ENCODE results near the gene TCEAL3. TPM values are rescaled to one million over a fixed set of nuclear protein-coding genes. Genes with fewer than 3 reads are reported as not detected.
"Not testable (repeated sequence)": the region's sequence is repeated elsewhere in the genome, so short reads cannot be mapped to it uniquely, and the experiment has no call there.

Gene TCEAL3
- total and polyA plus RNA-seq, 10 of the 15 experiments (the other 5 are each of a cell fraction or from before 2014, with no cell fraction given), result 0.98 to 19.0 (median 11.7) TPM

DNA sequence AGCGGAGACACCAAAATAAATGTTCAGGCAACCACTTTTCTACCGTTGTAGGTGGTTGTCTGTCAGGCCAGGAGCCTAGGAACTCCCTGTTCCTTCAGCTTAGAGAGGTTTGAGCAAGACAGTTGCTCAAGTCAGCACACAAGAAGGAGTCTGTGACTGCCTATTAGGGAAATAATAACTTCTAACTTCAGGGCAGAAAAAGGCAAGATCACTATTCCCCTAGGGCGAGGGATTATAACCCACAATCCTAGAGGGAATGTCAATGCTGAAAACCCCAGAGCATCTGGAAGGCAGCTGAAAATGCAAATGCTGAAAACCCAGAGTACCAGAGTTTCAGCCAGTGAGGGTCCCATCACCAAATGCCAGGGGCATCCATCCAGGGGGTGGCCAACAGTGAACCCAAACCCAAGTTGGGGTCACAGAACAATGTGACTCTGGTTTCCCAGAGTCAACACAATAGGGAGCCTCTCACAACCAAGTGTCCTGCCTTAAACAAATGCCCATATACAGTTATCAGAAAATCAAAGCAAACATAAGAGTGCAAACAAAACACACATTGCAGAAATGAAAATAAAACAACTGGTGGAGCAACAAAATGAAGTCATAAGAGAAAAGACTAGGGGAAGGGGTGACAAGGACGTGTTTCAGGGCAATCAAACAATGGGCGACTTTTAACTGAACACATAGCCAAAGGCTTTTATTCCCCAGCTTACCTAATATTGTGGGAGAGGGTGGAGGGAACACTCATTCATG is 51.1 kb downstream of the TCEAL3 start:
- ATAC-seq (no peak), FAIRE-seq (no peak)
- CTCF ChIA-PET, result interaction anchor here (0.7 kb wide), 1 partner anchor 10 kb away, joined by 3 read pairs; no protein-coding TSS in a partner anchor

DNA sequence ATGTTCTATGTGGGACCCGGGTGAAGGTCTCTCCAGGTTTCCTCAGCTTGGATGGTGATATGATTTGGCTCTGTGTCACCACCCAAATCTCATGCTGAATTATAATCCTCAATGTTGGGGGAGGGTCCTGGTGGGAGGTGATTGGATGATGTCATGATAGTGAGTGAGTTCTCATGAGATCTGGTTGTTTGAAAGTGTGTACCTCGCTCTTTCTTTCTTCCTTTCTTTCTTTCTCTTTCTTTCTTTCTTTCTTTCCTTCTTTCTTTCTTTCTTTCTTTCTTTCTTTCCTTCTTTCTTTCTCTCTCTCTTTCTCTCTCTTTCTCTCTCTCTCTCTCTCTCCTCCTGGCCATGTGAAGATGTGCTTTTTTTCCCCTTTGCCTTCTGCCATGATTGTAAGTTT is 51.7 kb downstream of the TCEAL3 start:
- FAIRE-seq, result not testable (repeated sequence)
- CTCF ChIA-PET, result interaction anchor here (0.7 kb wide), 1 partner anchor 10 kb away, joined by 3 read pairs; no protein-coding TSS in a partner anchor

More for the DNA sequence above, 51.1 kb downstream of the TCEAL3 start:
- no peaks in the 10 kb centered on the region for H3K27me3 ChIP-seq (replicated peaks in 1 of 2; ENCODE audit: control insufficient read depth in 2 of 2, insufficient read depth in 2 of 2, low read length in 1 of 2)
- in situ Hi-C loops (cut with MboI) (no loop called here), intact Hi-C loops (cut with micrococcal nuclease; ENCODE audit: unreplicated experiment) (no loop called here)
- ChIA-PET SMC1A (ENCODE audit: uncharacterized antibody, unreplicated experiment) (no interaction called here), POLR2A (no interaction called here), RAD21 (ENCODE audit: unreplicated experiment) (no interaction called here)
- no peaks in the 10 kb centered on the region for H3K79me2 ChIP-seq (ENCODE audit: control insufficient read depth, insufficient read depth, low read length)
- no peak overlapping the region for H2AFZ ChIP-seq (ENCODE audit: control insufficient read depth, low read depth, low read length)
- H4K20me1 ChIP-seq (ENCODE audit: control insufficient read depth, insufficient read depth), result no peaks in the 10 kb centered on the region
- no peak overlapping the region for H3K9ac ChIP-seq (ENCODE audit: control insufficient read depth, insufficient read depth, low read length)
- H3K27ac ChIP-seq (ENCODE audit: control insufficient read depth, insufficient read depth), result no peak overlapping the region
- H3K4me2 ChIP-seq (ENCODE audit: control insufficient read depth, insufficient read depth), result no peak overlapping the region
- H3K4me3 ChIP-seq, result no peak overlapping the region
- BruUV-seq (replicated peaks), result no TSS peak
- TF ChIP-seq NFXL1 (IDR thresholded peaks at IDR 0.05; ENCODE audit: borderline replicate concordance), result no peak
- 0% methylated on average over 5 of the region's 5 CpGs for WGBS (ENCODE audit: insufficient coverage, insufficient replicate concordance, low lambda C conversion rate, missing lambda C conversion rate)
- H3K4me1 ChIP-seq (ENCODE audit: control insufficient read depth, insufficient read depth, low read length), result no peaks in the 10 kb centered on the region
- no peaks in the 10 kb centered on the region for H3K9me3 ChIP-seq (replicated peaks; ENCODE audit: control insufficient read depth, insufficient read depth, low read length)
- no peaks in the 10 kb centered on the region for H3K36me3 ChIP-seq (ENCODE audit: control insufficient read depth in 2 of 2, insufficient read depth in 2 of 2, low read length in 1 of 2)
- no peak for DNase-seq (ENCODE audit: low read depth, low spot score)

More for the DNA sequence above, 51.7 kb downstream of the TCEAL3 start:
- ATAC-seq; H3K4me3 ChIP-seq; in situ Hi-C loops (cut with MboI); H2AFZ ChIP-seq (ENCODE audit: control insufficient read depth, low read depth, low read length); H3K4me1 ChIP-seq (ENCODE audit: control insufficient read depth, insufficient read depth, low read length); RAD21 ChIA-PET (ENCODE audit: unreplicated experiment); BruUV-seq (replicated peaks); H3K36me3 ChIP-seq (ENCODE audit: control insufficient read depth in 2 of 2, insufficient read depth in 2 of 2, low read length in 1 of 2); H3K27ac ChIP-seq (ENCODE audit: control insufficient read depth, insufficient read depth); H4K20me1 ChIP-seq (ENCODE audit: control insufficient read depth, insufficient read depth); H3K27me3 ChIP-seq (replicated peaks in 1 of 2; ENCODE audit: control insufficient read depth in 2 of 2, insufficient read depth in 2 of 2, low read length in 1 of 2); intact Hi-C loops (cut with micrococcal nuclease; ENCODE audit: unreplicated experiment); H3K4me2 ChIP-seq (ENCODE audit: control insufficient read depth, insufficient read depth); DNase-seq (ENCODE audit: low read depth, low spot score); H3K9ac ChIP-seq (ENCODE audit: control insufficient read depth, insufficient read depth, low read length); SMC1A ChIA-PET (ENCODE audit: uncharacterized antibody, unreplicated experiment); H3K9me3 ChIP-seq (replicated peaks; ENCODE audit: control insufficient read depth, insufficient read depth, low read length); H3K79me2 ChIP-seq (ENCODE audit: control insufficient read depth, insufficient read depth, low read length); POLR2A ChIA-PET: not testable (repeated sequence)
- 38% methylated on average over 2 of the region's 2 CpGs for WGBS (ENCODE audit: insufficient coverage, insufficient replicate concordance, low lambda C conversion rate, missing lambda C conversion rate)

Other genes with a start within 250 kb of the TCEAL3 start
Only the 7 nearest of the 8 such genes appear.
- 0.17 and 0.38 TPM in 2 replicates for gene RAB40A, start 88.5 kb upstream of the TCEAL3 start, total RNA-seq (2014; rRNA removed)
- 0.23 and 0.27 TPM in 2 replicates for gene RAB40A, start 88.5 kb upstream of the TCEAL3 start, total RNA-seq (2014; rRNA removed; fragmentation: Illumina TruSeq; extraction: Trizol)
- 0.08 and 0.26 TPM in 2 replicates for gene RAB40A, start 88.5 kb upstream of the TCEAL3 start, total RNA-seq (2021)
- gene RAB40A, start 88.5 kb upstream of the TCEAL3 start, polyA plus RNA-seq (2011; rRNA removed), result 0.19 and 0.35 TPM in 2 replicates
- gene RAB40A, start 88.5 kb upstream of the TCEAL3 start, polyA plus RNA-seq (2014; fragmentation: Illumina TruSeq; extraction: Trizol), result 0.10 and 0.33 TPM in 2 replicates
- gene RAB40A, start 88.5 kb upstream of the TCEAL3 start, polyA plus RNA-seq (2014; fragmentation: Nextera tagmentation; extraction: Ambion mirVana), result under 1 TPM; 0.16 to 0.35 TPM
- 0.24 and 0.38 TPM in 2 replicates for gene RAB40A, start 88.5 kb upstream of the TCEAL3 start, polyA plus RNA-seq (2014; rRNA removed)
- gene RAB40A, start 88.5 kb upstream of the TCEAL3 start, polyA plus RNA-seq (2016; fragmentation: Nextera tagmentation; extraction: Ambion mirVana), result under 1 TPM; 0.30 to 0.42 TPM
- 14.1 and 19.6 TPM in 2 replicates for gene TCEAL4, start 22.4 kb upstream of the TCEAL3 start, total RNA-seq (2014; rRNA removed)
- gene TCEAL4, start 22.4 kb upstream of the TCEAL3 start, total RNA-seq (2014; rRNA removed; fragmentation: Illumina TruSeq; extraction: Trizol), result 46.4 and 48.0 TPM in 2 replicates
- gene TCEAL4, start 22.4 kb upstream of the TCEAL3 start, total RNA-seq (2021), result 20.1 and 20.9 TPM in 2 replicates
- gene TCEAL4, start 22.4 kb upstream of the TCEAL3 start, polyA plus RNA-seq (2011; rRNA removed), result 9.6 and 13.4 TPM in 2 replicates
- 63.8 and 85.0 TPM in 2 replicates for gene TCEAL4, start 22.4 kb upstream of the TCEAL3 start, polyA plus RNA-seq (2014; fragmentation: Illumina TruSeq; extraction: Trizol)
- 10 to 100 TPM; 34.8 to 59.9 TPM for gene TCEAL4, start 22.4 kb upstream of the TCEAL3 start, polyA plus RNA-seq (2014; fragmentation: Nextera tagmentation; extraction: Ambion mirVana)
- 21.5 and 30.7 TPM in 2 replicates for gene TCEAL4, start 22.4 kb upstream of the TCEAL3 start, polyA plus RNA-seq (2014; rRNA removed)
- gene TCEAL4, start 22.4 kb upstream of the TCEAL3 start, polyA plus RNA-seq (2016; fragmentation: Nextera tagmentation; extraction: Ambion mirVana), result 10 to 100 TPM; 31.5 to 32.8 TPM
- 14.0 and 17.5 TPM in 2 replicates for gene TCEAL1, start 21.0 kb downstream of the TCEAL3 start, total RNA-seq (2014; rRNA removed)
- 16.3 and 17.0 TPM in 2 replicates for gene TCEAL1, start 21.0 kb downstream of the TCEAL3 start, total RNA-seq (2014; rRNA removed; fragmentation: Illumina TruSeq; extraction: Trizol)
- 10.1 and 12.5 TPM in 2 replicates for gene TCEAL1, start 21.0 kb downstream of the TCEAL3 start, total RNA-seq (2021)
- 15.7 and 25.7 TPM in 2 replicates for gene TCEAL1, start 21.0 kb downstream of the TCEAL3 start, polyA plus RNA-seq (2011; rRNA removed)
- gene TCEAL1, start 21.0 kb downstream of the TCEAL3 start, polyA plus RNA-seq (2014; fragmentation: Illumina TruSeq; extraction: Trizol), result 20.4 and 20.5 TPM in 2 replicates
- 10 to 100 TPM; 19.0 to 24.3 TPM for gene TCEAL1, start 21.0 kb downstream of the TCEAL3 start, polyA plus RNA-seq (2014; fragmentation: Nextera tagmentation; extraction: Ambion mirVana)
- gene TCEAL1, start 21.0 kb downstream of the TCEAL3 start, polyA plus RNA-seq (2014; rRNA removed), result 16.6 and 16.7 TPM in 2 replicates
- gene TCEAL1, start 21.0 kb downstream of the TCEAL3 start, polyA plus RNA-seq (2016; fragmentation: Nextera tagmentation; extraction: Ambion mirVana), result 10 to 100 TPM; 20.9 to 21.4 TPM
- gene MORF4L2, start 78.7 kb downstream of the TCEAL3 start, total RNA-seq (2014; rRNA removed), result 121 and 154 TPM in 2 replicates
- 188 and 189 TPM in 2 replicates for gene MORF4L2, start 78.7 kb downstream of the TCEAL3 start, total RNA-seq (2014; rRNA removed; fragmentation: Illumina TruSeq; extraction: Trizol)
- 154 and 167 TPM in 2 replicates for gene MORF4L2, start 78.7 kb downstream of the TCEAL3 start, total RNA-seq (2021)
- 246 and 326 TPM in 2 replicates for gene MORF4L2, start 78.7 kb downstream of the TCEAL3 start, polyA plus RNA-seq (2011; rRNA removed)
- 311 and 381 TPM in 2 replicates for gene MORF4L2, start 78.7 kb downstream of the TCEAL3 start, polyA plus RNA-seq (2014; fragmentation: Illumina TruSeq; extraction: Trizol)
- gene MORF4L2, start 78.7 kb downstream of the TCEAL3 start, polyA plus RNA-seq (2014; fragmentation: Nextera tagmentation; extraction: Ambion mirVana), result 100 to 1,000 TPM; 118 to 235 TPM
- 119 and 150 TPM in 2 replicates for gene MORF4L2, start 78.7 kb downstream of the TCEAL3 start, polyA plus RNA-seq (2014; rRNA removed)
- gene MORF4L2, start 78.7 kb downstream of the TCEAL3 start, polyA plus RNA-seq (2016; fragmentation: Nextera tagmentation; extraction: Ambion mirVana), result 100 to 1,000 TPM; 210 to 215 TPM
- not detected in 2 replicates for gene TMEM31, start 102.9 kb downstream of the TCEAL3 start, total RNA-seq (2014; rRNA removed)
- gene TMEM31, start 102.9 kb downstream of the TCEAL3 start, total RNA-seq (2014; rRNA removed; fragmentation: Illumina TruSeq; extraction: Trizol), result not detected in 2 replicates
- gene TMEM31, start 102.9 kb downstream of the TCEAL3 start, total RNA-seq (2021), result not detected in 2 replicates
- gene TMEM31, start 102.9 kb downstream of the TCEAL3 start, polyA plus RNA-seq (2011; rRNA removed), result 0.13 TPM in 1 of 2 replicates, not detected in the other
- gene TMEM31, start 102.9 kb downstream of the TCEAL3 start, polyA plus RNA-seq (2014; fragmentation: Illumina TruSeq; extraction: Trizol), result 0.18 TPM in 1 of 2 replicates, not detected in the other
- not detected for gene TMEM31, start 102.9 kb downstream of the TCEAL3 start, polyA plus RNA-seq (2014; fragmentation: Nextera tagmentation; extraction: Ambion mirVana)
- not detected in 2 replicates for gene TMEM31, start 102.9 kb downstream of the TCEAL3 start, polyA plus RNA-seq (2014; rRNA removed)
- not detected for gene TMEM31, start 102.9 kb downstream of the TCEAL3 start, polyA plus RNA-seq (2016; fragmentation: Nextera tagmentation; extraction: Ambion mirVana)
- gene PLP1, start 168.9 kb downstream of the TCEAL3 start, total RNA-seq (2014; rRNA removed), result not detected in 2 replicates
- gene PLP1, start 168.9 kb downstream of the TCEAL3 start, total RNA-seq (2014; rRNA removed; fragmentation: Illumina TruSeq; extraction: Trizol), result not detected in 2 replicates
- not detected in 2 replicates for gene PLP1, start 168.9 kb downstream of the TCEAL3 start, total RNA-seq (2021)
- gene PLP1, start 168.9 kb downstream of the TCEAL3 start, polyA plus RNA-seq (2011; rRNA removed), result not detected in 2 replicates
- gene PLP1, start 168.9 kb downstream of the TCEAL3 start, polyA plus RNA-seq (2014; fragmentation: Illumina TruSeq; extraction: Trizol), result not detected in 2 replicates
- not detected for gene PLP1, start 168.9 kb downstream of the TCEAL3 start, polyA plus RNA-seq (2014; fragmentation: Nextera tagmentation; extraction: Ambion mirVana)
- not detected in 2 replicates for gene PLP1, start 168.9 kb downstream of the TCEAL3 start, polyA plus RNA-seq (2014; rRNA removed)
- not detected for gene PLP1, start 168.9 kb downstream of the TCEAL3 start, polyA plus RNA-seq (2016; fragmentation: Nextera tagmentation; extraction: Ambion mirVana)
- 0.28 and 0.49 TPM in 2 replicates for gene RAB9B, start 224.3 kb downstream of the TCEAL3 start, total RNA-seq (2014; rRNA removed)
- gene RAB9B, start 224.3 kb downstream of the TCEAL3 start, total RNA-seq (2014; rRNA removed; fragmentation: Illumina TruSeq; extraction: Trizol), result 0.22 and 0.23 TPM in 2 replicates
- 0.08 and 0.21 TPM in 2 replicates for gene RAB9B, start 224.3 kb downstream of the TCEAL3 start, total RNA-seq (2021)
- gene RAB9B, start 224.3 kb downstream of the TCEAL3 start, polyA plus RNA-seq (2011; rRNA removed), result 0.30 and 0.65 TPM in 2 replicates
- 0.21 and 0.32 TPM in 2 replicates for gene RAB9B, start 224.3 kb downstream of the TCEAL3 start, polyA plus RNA-seq (2014; fragmentation: Illumina TruSeq; extraction: Trizol)
- gene RAB9B, start 224.3 kb downstream of the TCEAL3 start, polyA plus RNA-seq (2014; fragmentation: Nextera tagmentation; extraction: Ambion mirVana), result under 1 TPM; 0.05 to 0.08 TPM
- gene RAB9B, start 224.3 kb downstream of the TCEAL3 start, polyA plus RNA-seq (2014; rRNA removed), result 0.14 and 0.15 TPM in 2 replicates
- under 1 TPM; 0.18 to 0.20 TPM for gene RAB9B, start 224.3 kb downstream of the TCEAL3 start, polyA plus RNA-seq (2016; fragmentation: Nextera tagmentation; extraction: Ambion mirVana)

All from GM12878 (cell line).